SU-DHL-6 (cell line): ENCODE measurements around the gene SARDH.

Experiments used
- H2AFZ ChIP-seq: fragments of 200-600 bp; sonication (generic); 2 replicates; pipeline ENCODE4 v1.6.1; 2014; ENCODE audit warnings: low read depth, mild to moderate bottlenecking, moderate library complexity, mixed read lengths, antibody characterized with exemption, low read length; ENCODE audit not compliant: severe bottlenecking
- H3F3A ChIP-seq: fragments of 200-600 bp; shearing (Covaris generic); 2 replicates; pipeline ENCODE4 v1.6.0; 2016; ENCODE audit warnings: antibody characterized with exemption, mild to moderate bottlenecking; ENCODE audit not compliant: insufficient read depth
- H3K27ac ChIP-seq: fragments of 200-600 bp; sonication (generic); 2 replicates; pipeline ENCODE4 v1.5.1; 2016; ENCODE audit warnings: low read depth, mild to moderate bottlenecking, low read length, moderate library complexity, mixed read lengths
- H3K27me3 ChIP-seq: fragments of 200-600 bp; sonication (generic), shearing (Covaris generic); 2 replicates; pipeline ENCODE4 v1.6.0; 2014; ENCODE audit warnings: mild to moderate bottlenecking, low read length
- H3K36me3 ChIP-seq: fragments of 200-600 bp; sonication (generic); 2 replicates; pipeline ENCODE4 v1.6.1; 2014; ENCODE audit warnings: mild to moderate bottlenecking, low read length, mixed read lengths
- H3K4me2 ChIP-seq: fragments of 300-600, 200-600 bp; shearing (Covaris generic), sonication (generic); 2 replicates; pipeline ENCODE4 v1.6.0; 2014; ENCODE audit warnings: low read length, low read depth, mild to moderate bottlenecking; ENCODE audit not compliant: poor library complexity, severe bottlenecking
- H3K4me3 ChIP-seq: fragments of 200-600 bp; sonication (generic); 2 replicates; pipeline ENCODE4 v1.5.1; 2014; ENCODE audit warnings: antibody characterized with exemption, low read length, mild to moderate bottlenecking, mixed read lengths; ENCODE audit not compliant: insufficient read depth, poor library complexity, severe bottlenecking
- H3K79me2 ChIP-seq: fragments of 200-600 bp; sonication (generic); 2 replicates; pipeline ENCODE4 v1.6.1; 2014; ENCODE audit warnings: mild to moderate bottlenecking, low read length, moderate library complexity; ENCODE audit not compliant: insufficient read depth
- H3K9ac ChIP-seq: fragments of 200-600 bp; sonication (generic); 2 replicates; pipeline ENCODE4 v1.7.0; 2014; ENCODE audit warnings: mild to moderate bottlenecking, low read length
- H3K9me2 ChIP-seq: fragments of 200-600 bp; sonication (generic); replicated peaks from 2 replicates; pipeline ENCODE4 v1.6.1; 2014; ENCODE audit warnings: low read length; ENCODE audit not compliant: insufficient read depth
- H3K9me3 ChIP-seq: fragments of 200-600 bp; sonication (generic); 2 replicates; pipeline ENCODE4 v1.6.1; 2014; ENCODE audit warnings: low read length, mixed read lengths; ENCODE audit not compliant: insufficient read depth
- H4K20me1 ChIP-seq: fragments of 200-600 bp; sonication (generic); 2 replicates; pipeline ENCODE4 v1.6.1; 2014; ENCODE audit warnings: low read depth, mild to moderate bottlenecking, antibody characterized with exemption, low read length, moderate library complexity, mixed read lengths
- EZH2phosphoT487 ChIP-seq: fragments of 200-600 bp; sonication (generic), shearing (Covaris generic); conservative IDR thresholded peaks from 2 replicates; pipeline ENCODE4 v1.6.1; 2018; ENCODE audit warnings: mild to moderate bottlenecking, antibody characterized with exemption, low read length, moderate library complexity, mixed read lengths
- TF ChIP-seq, protein P1 (sequence below): fragments of 200-600 bp; sonication (generic); IDR thresholded peaks from one replicate; pipeline ENCODE4 v1.5.1; 2017; ENCODE audit warnings: antibody characterized with exemption, mild to moderate bottlenecking, low read length, moderate library complexity; ENCODE audit not compliant: insufficient read depth, poor library complexity, severe bottlenecking

Gene SARDH

GRCh38 chr9:133666845-133667244 lies 71.3 kb downstream of the SARDH start:
- Histone ChIP-seq H3K9ac (no peak overlapping the region), H3K27ac (no peak overlapping the region), H3K9me2 (no peaks in the 10 kb centered on the region), H2AFZ (no peak overlapping the region), H3K4me3 (no peak overlapping the region), H3K4me2 (no peak overlapping the region), H4K20me1 (no peaks in the 10 kb centered on the region), H3K27me3 (no peaks in the 10 kb centered on the region), H3K9me3 (no peaks in the 10 kb centered on the region), H3F3A (no peaks in the 10 kb centered on the region), H3K36me3 (no peaks in the 10 kb centered on the region), H3K79me2 (no peaks in the 10 kb centered on the region)
- TF ChIP-seq EZH2phosphoT487, result no peak
- TF ChIP-seq, protein P1, sequence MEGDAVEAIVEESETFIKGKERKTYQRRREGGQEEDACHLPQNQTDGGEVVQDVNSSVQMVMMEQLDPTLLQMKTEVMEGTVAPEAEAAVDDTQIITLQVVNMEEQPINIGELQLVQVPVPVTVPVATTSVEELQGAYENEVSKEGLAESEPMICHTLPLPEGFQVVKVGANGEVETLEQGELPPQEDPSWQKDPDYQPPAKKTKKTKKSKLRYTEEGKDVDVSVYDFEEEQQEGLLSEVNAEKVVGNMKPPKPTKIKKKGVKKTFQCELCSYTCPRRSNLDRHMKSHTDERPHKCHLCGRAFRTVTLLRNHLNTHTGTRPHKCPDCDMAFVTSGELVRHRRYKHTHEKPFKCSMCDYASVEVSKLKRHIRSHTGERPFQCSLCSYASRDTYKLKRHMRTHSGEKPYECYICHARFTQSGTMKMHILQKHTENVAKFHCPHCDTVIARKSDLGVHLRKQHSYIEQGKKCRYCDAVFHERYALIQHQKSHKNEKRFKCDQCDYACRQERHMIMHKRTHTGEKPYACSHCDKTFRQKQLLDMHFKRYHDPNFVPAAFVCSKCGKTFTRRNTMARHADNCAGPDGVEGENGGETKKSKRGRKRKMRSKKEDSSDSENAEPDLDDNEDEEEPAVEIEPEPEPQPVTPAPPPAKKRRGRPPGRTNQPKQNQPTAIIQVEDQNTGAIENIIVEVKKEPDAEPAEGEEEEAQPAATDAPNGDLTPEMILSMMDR, result no peak

DNA sequence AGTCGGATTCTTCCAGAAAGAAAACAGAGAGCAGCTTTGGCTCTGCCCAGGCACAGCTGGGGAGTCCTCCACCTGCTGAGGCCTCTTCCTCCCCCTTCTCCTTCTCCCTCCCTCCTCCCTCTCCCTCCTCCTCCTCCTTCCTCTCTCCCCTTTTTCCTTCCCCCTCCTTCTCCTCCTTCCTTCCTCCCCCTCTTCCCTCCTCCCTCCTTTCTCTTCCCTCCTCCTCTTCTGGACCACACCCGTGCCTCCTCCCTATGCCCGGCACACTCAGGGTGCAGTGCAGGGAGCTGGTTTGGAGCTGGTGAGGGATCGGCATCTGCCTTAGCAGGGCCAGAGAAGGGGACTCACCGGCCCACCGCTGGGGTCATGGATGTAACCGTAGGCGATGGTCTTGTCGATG lies 71.8 kb downstream of the SARDH start:
- H3K27me3 ChIP-seq, result no peaks in the 10 kb centered on the region
- TF ChIP-seq EZH2phosphoT487, result no peak
- TF ChIP-seq, protein P1, result no peak
- H3K9me3 ChIP-seq, result no peaks in the 10 kb centered on the region
- H3F3A ChIP-seq, result no peaks in the 10 kb centered on the region
- no peak overlapping the region for H3K4me3 ChIP-seq
- H3K9me2 ChIP-seq, result no peaks in the 10 kb centered on the region
- H3K36me3 ChIP-seq, result no peaks in the 10 kb centered on the region
- no peaks in the 10 kb centered on the region for H4K20me1 ChIP-seq
- no peak overlapping the region for H3K4me2 ChIP-seq
- H3K27ac ChIP-seq, result no peak overlapping the region
- no peaks in the 10 kb centered on the region for H3K79me2 ChIP-seq
- no peak overlapping the region for H2AFZ ChIP-seq
- no peak overlapping the region for H3K9ac ChIP-seq

DNA sequence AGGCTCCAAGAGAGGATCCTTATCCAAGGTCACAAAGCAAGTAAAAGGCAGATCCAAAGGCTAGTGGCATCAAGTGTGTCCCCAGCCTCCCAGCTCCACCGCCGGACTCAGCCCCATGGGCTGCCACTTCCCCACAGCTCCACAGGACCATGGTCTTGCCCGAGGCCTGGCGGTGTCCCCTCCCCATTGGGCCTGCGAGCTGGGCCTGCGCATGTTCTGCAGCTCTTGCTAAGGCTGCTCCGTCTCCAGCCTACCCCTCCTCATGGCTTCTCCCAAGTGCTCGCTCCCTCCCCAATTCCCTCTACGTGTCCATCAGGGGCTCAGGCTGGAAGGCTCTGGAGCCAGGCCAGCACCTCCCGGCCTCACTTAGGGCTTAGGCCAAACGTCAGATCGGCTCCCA lies 72.6 kb downstream of the SARDH start:
- Histone ChIP-seq H3K79me2 (no peaks in the 10 kb centered on the region), H3F3A (no peaks in the 10 kb centered on the region), H3K4me2 (no peak overlapping the region), H3K9me3 (no peaks in the 10 kb centered on the region), H3K27ac (no peak overlapping the region), H3K27me3 (no peaks in the 10 kb centered on the region), H3K9ac (no peak overlapping the region), H3K4me3 (no peak overlapping the region), H3K9me2 (no peaks in the 10 kb centered on the region), H2AFZ (no peak overlapping the region), H3K36me3 (no peaks in the 10 kb centered on the region), H4K20me1 (no peaks in the 10 kb centered on the region)
- TF ChIP-seq EZH2phosphoT487, result no peak
- TF ChIP-seq, protein P1, result no peak

- Histone ChIP-seq H3F3A (no peaks in the 10 kb centered on the region), H3K9ac (no peak overlapping the region), H3K36me3 (no peaks in the 10 kb centered on the region), H4K20me1 (no peaks in the 10 kb centered on the region), H3K4me2 (no peak overlapping the region), H3K27me3 (no peaks in the 10 kb centered on the region), H3K27ac (no peak overlapping the region), H3K9me2 (no peaks in the 10 kb centered on the region), H2AFZ (no peak overlapping the region), H3K79me2 (no peaks in the 10 kb centered on the region), H3K9me3 (no peaks in the 10 kb centered on the region), H3K4me3 (no peak overlapping the region)
- no peak for TF ChIP-seq EZH2phosphoT487
- TF ChIP-seq, protein P1, result no peak
Measured at GRCh38 chr9:133665096-133665495, 73.1 kb downstream of the SARDH start.
